Heart left ventricle (tissue), 16 donors: ENCODE measurements around the gene STARD13. TPM values are rescaled to one million over a fixed set of nuclear protein-coding genes. Genes with fewer than 3 reads are reported as not detected.

Source experiments
- ATAC-seq, 4 donors: fragments of 200-7000 bp; cut with Tn5 transposase; one replicate each; pipeline ENCODE4 v1.9.1; 2020 to 2022; ENCODE audit warnings: moderate library complexity in 4 of 4, mild to moderate bottlenecking in 3 of 4, moderate number of reproducible peaks in 1 of 4
- DNase-seq, 5 donors: peaks; one replicate each; pipeline ENCODE4 v3.0.0-alpha.2; 2020
- H3K27ac ChIP-seq, 12 donors: fragments of 200-600 bp; sonication (generic) in 4 of 12; one replicate each; pipeline versions ENCODE4 v1.5.0 to v1.8.0; 2016 to 2022; ENCODE audit warnings: mild to moderate bottlenecking in 2 of 12
- H3K27me3 ChIP-seq, 9 donors: fragments of 200-600 bp; sonication (generic) in 2 of 9; one replicate each; pipeline versions ENCODE4 v1.5.1 to v1.8.0; 2016 to 2022; ENCODE audit warnings: mild to moderate bottlenecking in 3 of 9
- H3K36me3 ChIP-seq, 9 donors: fragments of 200-600 bp; sonication (generic) in 2 of 9; one replicate each; pipeline versions ENCODE4 v1.5.0 to v1.8.0; 2018 to 2022; ENCODE audit warnings: mild to moderate bottlenecking in 2 of 9
- H3K4me1 ChIP-seq, 12 donors: fragments of 200-600 bp; sonication (generic) in 4 of 12; one replicate each; pipeline versions ENCODE4 v1.5.0 to v1.8.0; 2016 to 2022; ENCODE audit warnings: mild to moderate bottlenecking in 3 of 12
- H3K4me3 ChIP-seq, 12 donors: fragments of 200-600 bp; sonication (generic) in 4 of 12; one replicate each; pipeline versions ENCODE4 v1.5.0 to v1.8.0; 2017 to 2022; ENCODE audit warnings: mild to moderate bottlenecking in 9 of 12, moderate library complexity in 4 of 12
- H3K9me3 ChIP-seq, 12 donors: fragments of 200-600 bp; sonication (generic) in 4 of 12; one replicate each; pipeline versions ENCODE4 v1.5.0 to v1.8.0; 2016 to 2022; ENCODE audit warnings: mild to moderate bottlenecking in 1 of 12
- POLR2A ChIP-seq, 2 donors: fragments of 450-650 bp; IDR thresholded peaks; one replicate each; pipeline ENCODE4 v1.6.1; 2017; ENCODE audit warnings: antibody characterized with exemption in 2 of 2, mild to moderate bottlenecking in 2 of 2, moderate library complexity in 2 of 2
- WGBS, 4 donors: extraction: QIAGEN DNeasy Blood & Tissue Kit in 2 of 4; methylation state at CpG; one replicate each; pipeline versions ENCODE4 v1.1.5 to v1.1.7; 2013 to 2018; 5-methylcytosine and 5-hydroxymethylcytosine counted together
- intact Hi-C, 10 donors: fragments of 100-400 bp; cut with DNase I; formaldehyde crosslinking; loops; one replicate each; pipeline versions ENCODE4 v1.11.1 to v1.14.2; 2022
- polyA plus RNA-seq, 2 donors: library from polyadenylated mRNA; stranded (reverse); fragments of 200-250 nt; gene quantifications; one replicate each; pipeline ENCODE4 v1.2.3, GENCODE V29; 2013
- total RNA-seq, 9 donors: library from RNA; depleted of rRNA in 2 of 9; stranded (reverse); fragments of >200 nt in 2 of 9; fragmentation: NEBNext Ultra II Directional in 3 of 9; extraction: Animal tissue kit (Norgen Biotek cat#: 25700) in 3 of 9; gene quantifications; one replicate each; pipeline versions ENCODE4 v1.1.0 to v1.2.4, GENCODE V29; 2016 to 2023
- TF ChIP-seq, protein P1 (sequence below), 12 donors: fragments of 200-600 bp; sonication (generic) in 4 of 12; IDR thresholded peaks; one replicate each; pipeline versions ENCODE4 v1.5.0 to v1.8.0; 2018 to 2022; ENCODE audit warnings: antibody characterized with exemption in 12 of 12, mild to moderate bottlenecking in 5 of 12
- donor health status: ischemic (EF 13 %, LVEDD 7.1; RV severe dilation, severe dysfunction).
- donor health status: healthy with polysubstance abuse.
- donor health status: DM: no; HTN: yes; CAD: no.
- donor health status: DM: no; HTN: no; CAD: no.
- donor health status: ischemic (EF 25% LVEDD 6.9; RV normal size, moderate dysfunction).
- donor health status: ischemic (EF 25% LVEDD 5.7; RV mildly dilated, moderate dysfunction).
- donor health status: healthy.
- donor health status: DM: yes; HTN: yes; CAD: no.
- donor health status: ischemic (EF 35%, LVEDD 5.7; RV mildly dilated, moderate dysfunction).
- donor health status: nonischemic (EF 11% LVEDD 7.7; RV severe dilation, severe dysfunction).
- donor health status: DM: yes; HTN: yes; CAD: no.
- donor health status: PGD.
- donor health status: ischemic (EF 29% LVEDD 5.4; RV normal size, mild dysfunction).
- donor health status: nonischemic (EF 23%, LVEDD 6.1; RV moderate dilation, normal function).

STARD13 gene
- total and polyA plus RNA-seq, 11 donors: 9.3 to 39.2 (median 28.3) TPM

DNA sequence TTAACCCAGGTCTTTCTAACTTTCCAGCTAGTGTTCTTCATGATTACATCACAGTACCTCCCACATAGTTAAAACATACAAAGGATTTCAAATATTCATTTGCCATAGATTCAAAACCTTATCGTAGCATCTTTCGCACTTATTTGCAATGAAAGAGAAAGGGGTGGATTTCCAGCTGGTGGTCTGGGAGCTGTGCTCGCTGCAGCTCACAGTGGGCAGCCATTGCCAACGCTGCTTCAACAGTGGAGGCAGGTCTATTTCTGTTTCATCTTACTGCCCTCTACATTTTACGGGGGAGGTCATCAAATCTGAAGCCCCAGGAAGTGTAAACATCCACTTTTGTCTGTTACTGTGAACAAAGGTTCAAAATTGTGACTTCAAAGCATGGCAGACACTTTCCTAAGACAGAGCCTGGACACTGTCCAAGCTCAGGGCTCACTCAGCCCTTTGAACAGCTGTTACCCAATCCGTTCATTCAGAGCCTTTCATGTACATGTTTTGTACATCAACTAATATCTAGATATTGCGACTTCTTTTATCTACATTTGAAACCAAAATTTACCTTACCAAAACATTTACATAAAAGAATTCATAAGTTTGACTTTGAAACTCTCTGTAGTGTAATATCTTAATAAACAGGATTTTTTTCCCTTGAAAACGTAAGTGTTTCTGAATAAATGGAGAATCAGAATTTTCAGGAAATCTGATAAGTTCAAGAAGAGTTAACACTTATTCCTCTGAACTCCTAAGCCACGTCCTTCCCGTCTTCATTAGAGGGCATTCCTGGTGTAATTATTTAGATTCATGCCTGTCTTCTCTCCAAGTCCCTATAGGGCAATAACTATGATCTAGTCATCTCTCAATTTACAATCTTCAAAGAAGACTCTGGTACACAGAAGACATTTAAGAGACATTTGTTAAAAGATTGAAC is 25.1 kb downstream of the STARD13 start:
- intact Hi-C loops: no loop called here

DNA sequence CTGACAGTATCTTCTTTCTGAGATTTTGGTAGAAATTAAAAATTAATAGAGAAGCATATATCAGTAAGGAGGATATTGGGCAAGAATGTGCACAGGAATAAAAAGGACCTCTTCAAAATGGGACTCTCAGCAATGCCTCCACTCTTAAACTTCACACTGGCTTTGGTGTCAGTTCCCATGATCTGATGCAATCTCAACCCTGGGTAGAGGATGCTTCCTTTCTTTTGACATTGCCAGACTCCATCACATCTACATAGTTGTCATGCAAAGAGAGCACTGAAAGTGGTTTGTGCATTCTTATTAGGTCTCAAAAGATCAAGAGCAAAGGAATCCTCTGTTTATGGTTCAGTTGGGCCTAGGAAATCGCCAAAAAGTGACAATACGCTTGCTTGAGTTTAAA is 26.3 kb downstream of the STARD13 start:
- 91 to 96% (median 93%) methylated on average over 2 of the region's 2 CpGs for WGBS, 4 donors
- no peak for ATAC-seq
- Histone ChIP-seq H3K4me1 (peaks cover 19 to 96% (median 67%) of the 10 kb centered on the region in 12 donors), H3K4me3 (no peak overlapping the region), H3K36me3 (no peaks in the 10 kb centered on the region), H3K27me3 (no peaks in the 10 kb centered on the region), H3K9me3 (no peaks in the 10 kb centered on the region), H3K27ac (peak overlapping the region in 5 of 12 donors; percentile 11 to 61 (median 35))
- intact Hi-C loops: no loop called here
- TF ChIP-seq, protein P1, sequence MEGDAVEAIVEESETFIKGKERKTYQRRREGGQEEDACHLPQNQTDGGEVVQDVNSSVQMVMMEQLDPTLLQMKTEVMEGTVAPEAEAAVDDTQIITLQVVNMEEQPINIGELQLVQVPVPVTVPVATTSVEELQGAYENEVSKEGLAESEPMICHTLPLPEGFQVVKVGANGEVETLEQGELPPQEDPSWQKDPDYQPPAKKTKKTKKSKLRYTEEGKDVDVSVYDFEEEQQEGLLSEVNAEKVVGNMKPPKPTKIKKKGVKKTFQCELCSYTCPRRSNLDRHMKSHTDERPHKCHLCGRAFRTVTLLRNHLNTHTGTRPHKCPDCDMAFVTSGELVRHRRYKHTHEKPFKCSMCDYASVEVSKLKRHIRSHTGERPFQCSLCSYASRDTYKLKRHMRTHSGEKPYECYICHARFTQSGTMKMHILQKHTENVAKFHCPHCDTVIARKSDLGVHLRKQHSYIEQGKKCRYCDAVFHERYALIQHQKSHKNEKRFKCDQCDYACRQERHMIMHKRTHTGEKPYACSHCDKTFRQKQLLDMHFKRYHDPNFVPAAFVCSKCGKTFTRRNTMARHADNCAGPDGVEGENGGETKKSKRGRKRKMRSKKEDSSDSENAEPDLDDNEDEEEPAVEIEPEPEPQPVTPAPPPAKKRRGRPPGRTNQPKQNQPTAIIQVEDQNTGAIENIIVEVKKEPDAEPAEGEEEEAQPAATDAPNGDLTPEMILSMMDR (IDR thresholded peaks at IDR 0.05): no peak
- no peak for TF ChIP-seq POLR2A (IDR thresholded peaks at IDR 0.05)
- DNase-seq: no peak

More for the DNA sequence above, 25.1 kb downstream of the STARD13 start:
- DNase-seq (peak in 2 of 5 donors; percentile 37 to 43), ATAC-seq (peak in 3 of 4 donors; percentile 29 to 50 (median 40))
- no peaks in the 10 kb centered on the region for H3K9me3 ChIP-seq
- H3K4me1 ChIP-seq: peaks cover 19 to 100% (median 73%) of the 10 kb centered on the region in 12 donors
- WGBS, 4 donors: 49 to 64% (median 60%) methylated on average over 10 of the region's 10 CpGs
- H3K4me3 ChIP-seq: no peak overlapping the region
- no peaks in the 10 kb centered on the region for H3K27me3 ChIP-seq
- no peak for TF ChIP-seq POLR2A (IDR thresholded peaks at IDR 0.05)
- TF ChIP-seq, protein P1 (IDR thresholded peaks at IDR 0.05): no peak
- no peaks in the 10 kb centered on the region for H3K36me3 ChIP-seq
- peak overlapping the region in 11 of 12 donors; percentile 7 to 76 (median 22) for H3K27ac ChIP-seq

DNA sequence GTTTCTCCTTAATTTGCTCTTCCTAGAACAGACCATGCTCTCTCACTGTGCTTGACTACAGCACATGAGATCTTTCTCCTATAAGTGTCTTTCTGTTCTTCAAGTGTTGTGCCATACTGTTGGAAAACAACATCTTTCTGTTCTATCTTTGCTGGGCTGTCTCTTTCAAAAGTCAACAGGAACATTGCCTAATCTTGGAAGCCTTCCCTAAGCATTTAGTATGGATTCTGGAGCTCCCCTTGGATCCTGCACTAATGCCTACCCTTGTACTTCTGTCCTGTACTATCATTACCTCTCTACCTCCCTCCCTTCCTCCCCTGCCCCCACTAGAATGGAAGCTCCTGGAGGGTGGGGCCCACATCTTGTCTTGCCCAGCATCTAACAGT is 26.8 kb downstream of the STARD13 start:
- DNase-seq (no peak), ATAC-seq (no peak)
- TF ChIP-seq, protein P1 (IDR thresholded peaks at IDR 0.05): no peak
- no peak for TF ChIP-seq POLR2A (IDR thresholded peaks at IDR 0.05)
- Histone ChIP-seq H3K27ac (peak overlapping the region in 8 of 12 donors; percentile 3 to 61 (median 26)), H3K9me3 (no peaks in the 10 kb centered on the region), H3K4me3 (no peak overlapping the region), H3K27me3 (no peaks in the 10 kb centered on the region), H3K36me3 (no peaks in the 10 kb centered on the region), H3K4me1 (peaks cover 19 to 94% (median 62%) of the 10 kb centered on the region in 12 donors)
- intact Hi-C loops: no loop called here
